IMR-90 (cell line): ENCODE results near the gene SPPL3. TPM values are rescaled to one million over a fixed set of nuclear protein-coding genes. Genes with fewer than 3 reads are reported as not detected.

Source experiments
- ATAC-seq: fragments of 200-7000 bp; cut with Tn5 transposase; 2 replicates; pipeline ENCODE4 v1.9.1; 2020; ENCODE audit warnings: low read depth, mild to moderate bottlenecking, moderate library complexity
- BruUV-seq: library from RNA; stranded (reverse); fragments of 400-500 nt; replicated peaks from 2 replicates; lab custom pipeline; 2021; lab: Mats Ljungman, UMichigan
- CTCF ChIA-PET: fragments of 300-600 bp; formaldehyde crosslinking; extraction: SDS; loops from one replicate; lab custom pipeline; 2021; ENCODE audit warnings: antibody characterized with exemption; lab: Yijun Ruan, JAX
- POLR2A ChIA-PET: fragments of 300-600 bp; sonication (Branson Sonifier 250); formaldehyde crosslinking; loops from one replicate; lab custom pipeline; 2022; ENCODE audit warnings: antibody characterized with exemption; ENCODE audit not compliant: unreplicated experiment; lab: Charles Lee
- DNase-seq: peaks from one replicate; pipeline ENCODE4 v3.0.0; 2013
- H2AFZ ChIP-seq: replicated peaks from 2 replicates; pipeline ENCODE3; 2013; ENCODE audit warnings: low read length, mild to moderate bottlenecking; ENCODE audit not compliant: poor library complexity
- H2AK5ac ChIP-seq: 2 replicates; pipeline ENCODE4 v1.6.1; 2013; ENCODE audit warnings: low read depth, low read length, inconsistent platforms
- H2AK9ac ChIP-seq: replicated peaks from 2 replicates; pipeline ENCODE3; 2013; ENCODE audit warnings: mild to moderate bottlenecking, low read depth, low read length, moderate library complexity; ENCODE audit not compliant: poor library complexity
- H2BK120ac ChIP-seq: 2 replicates; pipeline ENCODE4 v1.6.1; 2013; ENCODE audit warnings: low read depth, low read length, inconsistent platforms
- H2BK15ac ChIP-seq: 3 replicates; pipeline ENCODE4 v1.6.1; 2013; ENCODE audit warnings: low read depth, low read length, inconsistent platforms
- H2BK20ac ChIP-seq: 2 replicates; pipeline ENCODE4 v1.6.1; 2013; ENCODE audit warnings: low read depth, mild to moderate bottlenecking, inconsistent platforms, low read length, moderate library complexity
- H2BK5ac ChIP-seq: 2 replicates; pipeline ENCODE4 v1.6.1; 2013; ENCODE audit warnings: mild to moderate bottlenecking, low read depth, low read length, inconsistent platforms; ENCODE audit not compliant: poor library complexity, severe bottlenecking
- H3K14ac ChIP-seq: replicated peaks from 2 replicates; pipeline ENCODE4 v1.6.1; 2013; ENCODE audit warnings: low read depth, low read length, inconsistent platforms
- H3K18ac ChIP-seq: 2 replicates; pipeline ENCODE4 v1.6.1; 2013; ENCODE audit warnings: low read depth, low read length, control low read depth
- H3K23ac ChIP-seq: 2 replicates; pipeline ENCODE4 v1.6.1; 2013; ENCODE audit warnings: low read depth, low read length, inconsistent platforms
- H3K27ac ChIP-seq: 2 replicates; pipeline ENCODE4 v1.5.1; 2013; ENCODE audit warnings: mild to moderate bottlenecking, control low read depth, low read length; ENCODE audit not compliant: insufficient read depth
- H3K27me3 ChIP-seq: 2 replicates; pipeline ENCODE4 v1.6.1; 2013; ENCODE audit warnings: low read length; ENCODE audit not compliant: control insufficient read depth, insufficient read depth
- H3K36me3 ChIP-seq: 2 replicates; pipeline ENCODE4 v1.6.1; 2013; ENCODE audit warnings: low read length, mixed read lengths; ENCODE audit not compliant: control insufficient read depth, insufficient read depth
- H3K4ac ChIP-seq: 2 replicates; pipeline ENCODE4 v1.6.1; 2013; ENCODE audit warnings: low read depth, low read length, inconsistent platforms
- H3K4me1 ChIP-seq: 2 replicates; pipeline ENCODE4 v1.6.1; 2013; ENCODE audit warnings: low read length, mixed read lengths; ENCODE audit not compliant: control insufficient read depth, insufficient read depth
- H3K4me2 ChIP-seq: 2 replicates; pipeline ENCODE4 v1.6.1; 2013; ENCODE audit warnings: low read depth, mild to moderate bottlenecking, control low read depth, low read length, moderate library complexity
- H3K4me3 ChIP-seq: 2 replicates; pipeline ENCODE4 v1.5.1; 2013; ENCODE audit warnings: low read depth, mild to moderate bottlenecking, control low read depth, low read length, moderate library complexity; ENCODE audit not compliant: insufficient read depth
- H3K56ac ChIP-seq: 2 replicates; pipeline ENCODE4 v1.6.1; 2013; ENCODE audit warnings: low read length, inconsistent platforms; ENCODE audit not compliant: insufficient read depth; ENCODE audit errors: extremely low read depth
- H3K79me1 ChIP-seq, 2 experiments: 2 replicates each; pipeline ENCODE4 v1.6.1; 2013; ENCODE audit warnings: low read length in 2 of 2, inconsistent platforms in 1 of 2, low read depth in 1 of 2
- H3K9ac ChIP-seq: 2 replicates; pipeline ENCODE4 v1.6.1; 2013; ENCODE audit warnings: low read depth, low read length, control low read depth
- H3K9me1 ChIP-seq: 2 replicates; pipeline ENCODE4 v1.6.1; 2013; ENCODE audit warnings: low read length, inconsistent platforms; ENCODE audit not compliant: insufficient read depth
- H3K9me3 ChIP-seq: 2 replicates; pipeline ENCODE4 v1.6.1; 2013; ENCODE audit warnings: low read length; ENCODE audit not compliant: control insufficient read depth, insufficient read depth
- H4K20me1 ChIP-seq: 2 replicates; pipeline ENCODE4 v1.6.1; 2013; ENCODE audit warnings: low read length, inconsistent platforms; ENCODE audit not compliant: insufficient read depth
- H4K5ac ChIP-seq: 2 replicates; pipeline ENCODE4 v1.6.1; 2013; ENCODE audit warnings: mild to moderate bottlenecking, low read depth, low read length, control low read depth
- H4K8ac ChIP-seq, 2 experiments: 2 replicates each; pipeline ENCODE4 v1.6.1; 2013; ENCODE audit warnings: low read depth in 2 of 2, low read length in 2 of 2, control low read depth in 1 of 2, inconsistent platforms in 1 of 2
- H4K91ac ChIP-seq: 2 replicates; pipeline ENCODE4 v1.6.1; 2013; ENCODE audit warnings: low read depth, low read length, inconsistent platforms; ENCODE audit not compliant: insufficient read depth
- BHLHE40 ChIP-seq: fragments of 150-350 bp; IDR thresholded peaks from 2 replicates; pipeline ENCODE4 v1.6.1; 2016; ENCODE audit warnings: mild to moderate bottlenecking, low read depth, low read length
- CEBPB ChIP-seq: IDR thresholded peaks from 2 replicates; pipeline ENCODE4 v1.6.1; 2012; ENCODE audit warnings: low read depth, low read length, improper control_type of control experiment
- CHD1 ChIP-seq: IDR thresholded peaks from 2 replicates; pipeline ENCODE4 v1.6.1; 2012; ENCODE audit warnings: low read depth, low read length, improper control_type of control experiment
- CTCF ChIP-seq: conservative IDR thresholded peaks from 2 replicates; pipeline ENCODE4 v1.5.1; 2012; ENCODE audit warnings: mild to moderate bottlenecking, low read depth, low read length, improper control_type of control experiment
- FOS ChIP-seq: fragments of 150-350 bp; IDR thresholded peaks from 2 replicates; pipeline ENCODE4 v1.6.1; 2016; ENCODE audit warnings: low read depth, low read length
- MAFK ChIP-seq: IDR thresholded peaks from 2 replicates; pipeline ENCODE4 v1.6.1; 2012; ENCODE audit warnings: low read depth, low read length, improper control_type of control experiment
- MAZ ChIP-seq: IDR thresholded peaks from 2 replicates; pipeline ENCODE4 v1.6.1; 2012; ENCODE audit warnings: low read depth, mild to moderate bottlenecking, low read length, improper control_type of control experiment, moderate library complexity, borderline replicate concordance
- MXI1 ChIP-seq: IDR thresholded peaks from 2 replicates; pipeline ENCODE4 v1.6.1; 2012; ENCODE audit warnings: low read depth, mild to moderate bottlenecking, low read length, moderate library complexity, borderline replicate concordance
- NFE2L2 ChIP-seq: fragments of 150-350 bp; IDR thresholded peaks from 2 replicates; pipeline ENCODE4 v1.6.1; 2016; ENCODE audit warnings: low read depth, mild to moderate bottlenecking, low read length
- POLR2A ChIP-seq: IDR thresholded peaks from 2 replicates; pipeline ENCODE4 v1.6.1; 2012; ENCODE audit warnings: mild to moderate bottlenecking, low read depth, low read length
- RAD21 ChIP-seq: IDR thresholded peaks from 2 replicates; pipeline ENCODE4 v1.6.1; 2012; ENCODE audit warnings: low read length, improper control_type of control experiment
- RCOR1 ChIP-seq: IDR thresholded peaks from 2 replicates; pipeline ENCODE4 v1.6.1; 2012; ENCODE audit warnings: mild to moderate bottlenecking, low read length, improper control_type of control experiment; ENCODE audit not compliant: insufficient replicate concordance
- RFX5 ChIP-seq: IDR thresholded peaks from 2 replicates; pipeline ENCODE4 v1.8.0; 2012; ENCODE audit warnings: low read depth, mild to moderate bottlenecking, low read length, moderate library complexity
- SMC3 ChIP-seq: fragments of 150-350 bp; IDR thresholded peaks from 2 replicates; pipeline ENCODE4 v1.6.1; 2016; ENCODE audit warnings: low read depth, mild to moderate bottlenecking, antibody characterized with exemption, low read length, moderate library complexity
- USF2 ChIP-seq: fragments of 150-350 bp; IDR thresholded peaks from 2 replicates; pipeline ENCODE4 v1.6.1; 2017; ENCODE audit warnings: mild to moderate bottlenecking, antibody characterized with exemption, low read length, low read depth
- WGBS, 2 experiments: methylation state at CpG; one replicate each; pipeline versions ENCODE4 v1.1.5 to v1.1.7; 2013; ENCODE audit warnings: missing lambda C conversion rate in 2 of 2; ENCODE audit not compliant: insufficient read length in 1 of 2; ENCODE audit errors: extremely low coverage in 2 of 2; 5-methylcytosine and 5-hydroxymethylcytosine counted together
- dilution Hi-C: fragments of 300-500 bp; cut with HindIII; formaldehyde crosslinking; loops from one replicate; pipeline ENCODE4 v1.14.3; 2018; ENCODE audit warnings: low sequenced_read_pairs; ENCODE audit not compliant: unreplicated experiment
- in situ Hi-C: fragments of 300-500 bp; cut with MboI; formaldehyde crosslinking; loops from 3 replicates; pipeline ENCODE4 v1.14.3; 2019; ENCODE audit warnings: low sequenced_read_pairs, inconsistent platforms, mixed read lengths
- intact Hi-C: fragments of 100-400 bp; cut with micrococcal nuclease; formaldehyde crosslinking; loops from 2 replicates; pipeline ENCODE4 v1.10.0; 2022
- polyA plus RNA-seq, 3 experiments: library from polyadenylated mRNA; depleted of rRNA; stranded (reverse); fragments of >200 nt; gene quantifications; 2 replicates each; pipeline ENCODE4 v1.2.3, GENCODE V29; 2012; ENCODE audit warnings: low replicate concordance in 1 of 3
- total RNA-seq: library from RNA; depleted of rRNA; stranded (reverse); fragments of >200 nt; gene quantifications from 2 replicates; pipeline ENCODE4 v1.2.3, GENCODE V29; 2012
- TF ChIP-seq, protein P1 (sequence below): fragments of 150-350 bp; IDR thresholded peaks from 2 replicates; pipeline ENCODE4 v1.6.1; 2016; ENCODE audit warnings: low read depth, mild to moderate bottlenecking, low read length, moderate library complexity, borderline replicate concordance

SPPL3 gene
- total and polyA plus RNA-seq, 2 of the 4 experiments (the other 2 are of a cell fraction), result 1.6 to 18.0 TPM

- ATAC-seq (no peak), DNase-seq (no peak)
- Histone ChIP-seq H3K14ac (no peak overlapping the region), H3K23ac (no peak overlapping the region), H2AK9ac (no peak overlapping the region), H3K27me3 (no peaks in the 10 kb centered on the region), H3K4ac (no peak overlapping the region), H2BK5ac (no peak overlapping the region), H4K20me1 (peaks cover 40% of the 10 kb centered on the region), H3K27ac (no peak overlapping the region), H2BK15ac (no peak overlapping the region), H2AK5ac (no peak overlapping the region), H4K5ac (no peak overlapping the region), H3K79me1 (peaks cover 27 to 51% of the 10 kb centered on the region in 2 experiments), H3K9me3 (no peaks in the 10 kb centered on the region), H4K91ac (no peak overlapping the region), H2AFZ (no peak overlapping the region), H2BK120ac (no peak overlapping the region), H3K9ac (no peak overlapping the region), H3K4me2 (no peak overlapping the region), H3K4me1 (peaks cover 6% of the 10 kb centered on the region), H4K8ac (no peak overlapping the region), H2BK20ac (no peak overlapping the region), H3K36me3 (no peaks in the 10 kb centered on the region), H3K56ac (no peak overlapping the region), H3K9me1 (peaks cover 9% of the 10 kb centered on the region), H3K4me3 (no peak overlapping the region), H3K18ac (no peak overlapping the region)
- no CpG with 5 or more reads among the region's 2 CpGs for WGBS, 2 experiments
- TF ChIP-seq RAD21 (no peak), SMC3 (no peak), RCOR1 (no peak), MAFK (no peak), RFX5 (no peak), CHD1 (no peak), CTCF (no peak), FOS (no peak), CEBPB (no peak), MXI1 (no peak), MAZ (no peak), NFE2L2 (no peak), BHLHE40 (no peak), POLR2A (no peak), USF2 (no peak)
- TF ChIP-seq, protein P1, sequence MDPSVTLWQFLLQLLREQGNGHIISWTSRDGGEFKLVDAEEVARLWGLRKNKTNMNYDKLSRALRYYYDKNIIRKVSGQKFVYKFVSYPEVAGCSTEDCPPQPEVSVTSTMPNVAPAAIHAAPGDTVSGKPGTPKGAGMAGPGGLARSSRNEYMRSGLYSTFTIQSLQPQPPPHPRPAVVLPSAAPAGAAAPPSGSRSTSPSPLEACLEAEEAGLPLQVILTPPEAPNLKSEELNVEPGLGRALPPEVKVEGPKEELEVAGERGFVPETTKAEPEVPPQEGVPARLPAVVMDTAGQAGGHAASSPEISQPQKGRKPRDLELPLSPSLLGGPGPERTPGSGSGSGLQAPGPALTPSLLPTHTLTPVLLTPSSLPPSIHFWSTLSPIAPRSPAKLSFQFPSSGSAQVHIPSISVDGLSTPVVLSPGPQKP, result no peak
- dilution Hi-C loops, result no loop called here
- CTCF ChIA-PET, result interaction anchor here (0.7 kb wide), 1 partner anchor 40 kb away, joined by 5 read pairs; no protein-coding TSS in a partner anchor
- POLR2A ChIA-PET, result no interaction called here
- in situ Hi-C loops, result no loop called here
- intact Hi-C loops, result loop anchor here (5.0 kb wide), 1 partner anchor 40 kb away; no protein-coding TSS in a partner anchor
- BruUV-seq, result no TSS peak
These were observed 71.4 kb downstream of the SPPL3 start for GRCh38 chr12:120832737-120833136.
